Suprapubic skin (tissue), 4 donors: ENCODE results near the gene SLC37A4.

Experiments
- EP300 ChIP-seq: sonication (generic); formaldehyde crosslinking; IDR thresholded peaks from one replicate; pipeline ENCODE4 v1.6.1; 2017; ENCODE audit warnings: antibody characterized with exemption
- POLR2A ChIP-seq, 2 donors: fragments of 450-650 bp; IDR thresholded peaks; one replicate each; pipeline ENCODE4 v1.6.1; 2017; ENCODE audit warnings: antibody characterized with exemption in 2 of 2, mild to moderate bottlenecking in 2 of 2, moderate library complexity in 2 of 2
- POLR2AphosphoS5 ChIP-seq, 3 donors: sonication (generic); formaldehyde crosslinking; IDR thresholded peaks; one replicate each; pipeline ENCODE4 v1.6.1; 2017; ENCODE audit warnings: antibody characterized with exemption in 3 of 3
- TF ChIP-seq, protein P1 (sequence below), 2 donors: fragments of 200-600 bp in 1 of 2; fragments of 450-650 bp in 1 of 2; sonication (generic) in 1 of 2; IDR thresholded peaks; one replicate each; pipeline ENCODE4 v1.5.1; 2016 to 2019; ENCODE audit warnings: antibody characterized with exemption in 2 of 2, mild to moderate bottlenecking in 1 of 2, moderate library complexity in 1 of 2

DNA sequence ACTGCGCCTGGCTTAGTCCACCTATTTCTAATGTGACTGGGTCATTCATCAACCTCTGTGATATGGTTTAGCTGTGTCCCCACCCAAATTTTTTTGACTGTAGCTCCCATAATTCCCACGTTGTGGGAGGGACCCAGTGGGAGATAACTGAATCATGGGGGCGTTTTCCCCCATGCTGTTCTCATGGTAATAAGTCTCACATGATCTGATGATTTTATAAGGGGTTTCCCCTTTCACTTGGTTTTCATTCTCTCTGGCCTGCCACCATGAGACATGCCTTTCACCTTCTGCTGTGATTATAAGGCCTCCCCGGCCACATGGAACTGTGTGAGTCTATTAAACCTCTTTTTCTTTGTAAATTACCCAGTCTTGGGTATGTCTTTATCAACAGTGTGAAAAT is 24.0 kb downstream of the SLC37A4 start:
- no peak for TF ChIP-seq POLR2AphosphoS5 (IDR thresholded peaks at IDR 0.05)
- TF ChIP-seq, protein P1, sequence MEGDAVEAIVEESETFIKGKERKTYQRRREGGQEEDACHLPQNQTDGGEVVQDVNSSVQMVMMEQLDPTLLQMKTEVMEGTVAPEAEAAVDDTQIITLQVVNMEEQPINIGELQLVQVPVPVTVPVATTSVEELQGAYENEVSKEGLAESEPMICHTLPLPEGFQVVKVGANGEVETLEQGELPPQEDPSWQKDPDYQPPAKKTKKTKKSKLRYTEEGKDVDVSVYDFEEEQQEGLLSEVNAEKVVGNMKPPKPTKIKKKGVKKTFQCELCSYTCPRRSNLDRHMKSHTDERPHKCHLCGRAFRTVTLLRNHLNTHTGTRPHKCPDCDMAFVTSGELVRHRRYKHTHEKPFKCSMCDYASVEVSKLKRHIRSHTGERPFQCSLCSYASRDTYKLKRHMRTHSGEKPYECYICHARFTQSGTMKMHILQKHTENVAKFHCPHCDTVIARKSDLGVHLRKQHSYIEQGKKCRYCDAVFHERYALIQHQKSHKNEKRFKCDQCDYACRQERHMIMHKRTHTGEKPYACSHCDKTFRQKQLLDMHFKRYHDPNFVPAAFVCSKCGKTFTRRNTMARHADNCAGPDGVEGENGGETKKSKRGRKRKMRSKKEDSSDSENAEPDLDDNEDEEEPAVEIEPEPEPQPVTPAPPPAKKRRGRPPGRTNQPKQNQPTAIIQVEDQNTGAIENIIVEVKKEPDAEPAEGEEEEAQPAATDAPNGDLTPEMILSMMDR (IDR thresholded peaks at IDR 0.05), result no peak
- TF ChIP-seq POLR2A (IDR thresholded peaks at IDR 0.05), result no peak
- TF ChIP-seq EP300, result no peak
